GM12892 (cell line): Measurements from ENCODE around the gene ARF4.

ENCODE experiments used
- POLR2A ChIP-seq: IDR thresholded peaks from 2 replicates; pipeline ENCODE4 v1.6.1; 2011; ENCODE audit warnings: low read depth, low read length, control low read depth
- POLR2AphosphoS5 ChIP-seq: IDR thresholded peaks from 2 replicates; pipeline ENCODE4 v1.6.1; 2011; ENCODE audit warnings: low read depth, low read length, control low read depth
- TAF1 ChIP-seq: IDR thresholded peaks from 2 replicates; pipeline ENCODE4 v1.6.1; 2011; ENCODE audit warnings: low read depth, mild to moderate bottlenecking, control low read depth, low read length, borderline replicate concordance

DNA sequence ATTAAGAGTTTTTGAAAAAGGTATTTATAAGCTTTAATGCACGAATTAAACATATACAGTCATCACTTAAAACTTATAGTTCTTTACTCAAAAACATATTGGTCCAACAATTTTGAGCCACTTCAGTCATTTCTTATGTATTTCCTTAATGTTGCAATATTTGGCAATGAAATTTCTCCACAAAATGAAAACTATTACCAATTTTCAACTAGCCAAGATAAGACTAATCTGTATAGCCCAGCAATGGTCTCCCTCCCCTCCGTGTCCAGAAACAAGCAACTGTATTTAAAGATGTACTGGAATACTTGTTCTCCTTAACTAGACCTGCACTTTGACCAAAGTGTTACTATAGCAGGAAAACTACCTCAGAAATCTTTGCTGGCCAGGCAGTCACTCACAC, 9.2 kb downstream of the ARF4 start:
- TF ChIP-seq TAF1 (no peak), POLR2AphosphoS5 (no peak), POLR2A (no peak)
